WTC11 (cell line): ENCODE measurements around the gene PTPRN2.

Source experiments
- ELF4 ChIP-seq: sonication (generic); formaldehyde crosslinking; IDR thresholded peaks from 2 replicates; pipeline ENCODE4 v1.8.1; 2022; ENCODE audit warnings: low read depth, mild to moderate bottlenecking, moderate library complexity, missing genetic modification reagents
- PREB ChIP-seq: sonication (generic); formaldehyde crosslinking; IDR thresholded peaks from 2 replicates; pipeline ENCODE4 v1.8.1; 2022; ENCODE audit warnings: mild to moderate bottlenecking, missing genetic modification reagents, moderate library complexity, borderline replicate concordance
- ZBTB21 ChIP-seq: sonication (generic); formaldehyde crosslinking; IDR thresholded peaks from 2 replicates; pipeline ENCODE4 v1.8.1; 2023; ENCODE audit warnings: mild to moderate bottlenecking, missing genetic modification reagents, borderline replicate concordance
- TF ChIP-seq, protein P1 (sequence below): fragments of 200-600 bp; IDR thresholded peaks from 2 replicates; pipeline ENCODE4 v1.8.0; 2022; ENCODE audit warnings: antibody characterized with exemption
- TF ChIP-seq, protein P2 (sequence below): sonication (generic); formaldehyde crosslinking; IDR thresholded peaks from 2 replicates; pipeline ENCODE4 v1.8.1; 2023; ENCODE audit warnings: mild to moderate bottlenecking, missing genetic modification reagents, moderate library complexity
- TF ChIP-seq, protein P3 (sequence below): sonication (generic); formaldehyde crosslinking; IDR thresholded peaks from 2 replicates; pipeline ENCODE4 v1.8.0; 2022; ENCODE audit warnings: mild to moderate bottlenecking, missing genetic modification reagents
- TF ChIP-seq, protein P4 (sequence below): sonication (generic); formaldehyde crosslinking; IDR thresholded peaks from 2 replicates; pipeline ENCODE4 v1.8.0; 2023; ENCODE audit warnings: missing genetic modification reagents, mild to moderate bottlenecking, borderline replicate concordance

DNA sequence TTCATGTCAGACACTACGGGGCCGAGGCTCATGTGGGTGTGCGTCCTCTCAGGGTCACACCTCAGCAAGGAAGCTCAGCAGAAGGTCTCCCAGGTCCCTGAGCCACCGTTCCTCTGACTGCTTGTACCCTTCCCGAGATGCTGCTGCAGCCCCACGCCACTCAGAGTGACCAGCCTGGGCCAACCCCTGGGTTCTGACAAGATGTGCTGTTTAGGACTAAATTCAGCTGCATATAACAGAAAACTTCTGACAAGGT is 738.4 kb downstream of the PTPRN2 start:
- TF ChIP-seq, protein P1, sequence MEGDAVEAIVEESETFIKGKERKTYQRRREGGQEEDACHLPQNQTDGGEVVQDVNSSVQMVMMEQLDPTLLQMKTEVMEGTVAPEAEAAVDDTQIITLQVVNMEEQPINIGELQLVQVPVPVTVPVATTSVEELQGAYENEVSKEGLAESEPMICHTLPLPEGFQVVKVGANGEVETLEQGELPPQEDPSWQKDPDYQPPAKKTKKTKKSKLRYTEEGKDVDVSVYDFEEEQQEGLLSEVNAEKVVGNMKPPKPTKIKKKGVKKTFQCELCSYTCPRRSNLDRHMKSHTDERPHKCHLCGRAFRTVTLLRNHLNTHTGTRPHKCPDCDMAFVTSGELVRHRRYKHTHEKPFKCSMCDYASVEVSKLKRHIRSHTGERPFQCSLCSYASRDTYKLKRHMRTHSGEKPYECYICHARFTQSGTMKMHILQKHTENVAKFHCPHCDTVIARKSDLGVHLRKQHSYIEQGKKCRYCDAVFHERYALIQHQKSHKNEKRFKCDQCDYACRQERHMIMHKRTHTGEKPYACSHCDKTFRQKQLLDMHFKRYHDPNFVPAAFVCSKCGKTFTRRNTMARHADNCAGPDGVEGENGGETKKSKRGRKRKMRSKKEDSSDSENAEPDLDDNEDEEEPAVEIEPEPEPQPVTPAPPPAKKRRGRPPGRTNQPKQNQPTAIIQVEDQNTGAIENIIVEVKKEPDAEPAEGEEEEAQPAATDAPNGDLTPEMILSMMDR = no peak
- TF ChIP-seq ELF4 (CRISPR knock-in tag) = no peak
- TF ChIP-seq, protein P2, sequence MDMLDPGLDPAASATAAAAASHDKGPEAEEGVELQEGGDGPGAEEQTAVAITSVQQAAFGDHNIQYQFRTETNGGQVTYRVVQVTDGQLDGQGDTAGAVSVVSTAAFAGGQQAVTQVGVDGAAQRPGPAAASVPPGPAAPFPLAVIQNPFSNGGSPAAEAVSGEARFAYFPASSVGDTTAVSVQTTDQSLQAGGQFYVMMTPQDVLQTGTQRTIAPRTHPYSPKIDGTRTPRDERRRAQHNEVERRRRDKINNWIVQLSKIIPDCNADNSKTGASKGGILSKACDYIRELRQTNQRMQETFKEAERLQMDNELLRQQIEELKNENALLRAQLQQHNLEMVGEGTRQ (CRISPR knock-in tag) = no peak
- no peak for TF ChIP-seq ZBTB21
- TF ChIP-seq, protein P3, sequence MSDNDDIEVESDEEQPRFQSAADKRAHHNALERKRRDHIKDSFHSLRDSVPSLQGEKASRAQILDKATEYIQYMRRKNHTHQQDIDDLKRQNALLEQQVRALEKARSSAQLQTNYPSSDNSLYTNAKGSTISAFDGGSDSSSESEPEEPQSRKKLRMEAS (CRISPR knock-in tag) = no peak
- TF ChIP-seq, protein P4, sequence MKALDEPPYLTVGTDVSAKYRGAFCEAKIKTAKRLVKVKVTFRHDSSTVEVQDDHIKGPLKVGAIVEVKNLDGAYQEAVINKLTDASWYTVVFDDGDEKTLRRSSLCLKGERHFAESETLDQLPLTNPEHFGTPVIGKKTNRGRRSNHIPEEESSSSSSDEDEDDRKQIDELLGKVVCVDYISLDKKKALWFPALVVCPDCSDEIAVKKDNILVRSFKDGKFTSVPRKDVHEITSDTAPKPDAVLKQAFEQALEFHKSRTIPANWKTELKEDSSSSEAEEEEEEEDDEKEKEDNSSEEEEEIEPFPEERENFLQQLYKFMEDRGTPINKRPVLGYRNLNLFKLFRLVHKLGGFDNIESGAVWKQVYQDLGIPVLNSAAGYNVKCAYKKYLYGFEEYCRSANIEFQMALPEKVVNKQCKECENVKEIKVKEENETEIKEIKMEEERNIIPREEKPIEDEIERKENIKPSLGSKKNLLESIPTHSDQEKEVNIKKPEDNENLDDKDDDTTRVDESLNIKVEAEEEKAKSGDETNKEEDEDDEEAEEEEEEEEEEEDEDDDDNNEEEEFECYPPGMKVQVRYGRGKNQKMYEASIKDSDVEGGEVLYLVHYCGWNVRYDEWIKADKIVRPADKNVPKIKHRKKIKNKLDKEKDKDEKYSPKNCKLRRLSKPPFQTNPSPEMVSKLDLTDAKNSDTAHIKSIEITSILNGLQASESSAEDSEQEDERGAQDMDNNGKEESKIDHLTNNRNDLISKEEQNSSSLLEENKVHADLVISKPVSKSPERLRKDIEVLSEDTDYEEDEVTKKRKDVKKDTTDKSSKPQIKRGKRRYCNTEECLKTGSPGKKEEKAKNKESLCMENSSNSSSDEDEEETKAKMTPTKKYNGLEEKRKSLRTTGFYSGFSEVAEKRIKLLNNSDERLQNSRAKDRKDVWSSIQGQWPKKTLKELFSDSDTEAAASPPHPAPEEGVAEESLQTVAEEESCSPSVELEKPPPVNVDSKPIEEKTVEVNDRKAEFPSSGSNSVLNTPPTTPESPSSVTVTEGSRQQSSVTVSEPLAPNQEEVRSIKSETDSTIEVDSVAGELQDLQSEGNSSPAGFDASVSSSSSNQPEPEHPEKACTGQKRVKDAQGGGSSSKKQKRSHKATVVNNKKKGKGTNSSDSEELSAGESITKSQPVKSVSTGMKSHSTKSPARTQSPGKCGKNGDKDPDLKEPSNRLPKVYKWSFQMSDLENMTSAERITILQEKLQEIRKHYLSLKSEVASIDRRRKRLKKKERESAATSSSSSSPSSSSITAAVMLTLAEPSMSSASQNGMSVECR (CRISPR knock-in tag) = no peak
- TF ChIP-seq PREB = no peak
